Subcutaneous adipose tissue (tissue), 4 donors: ENCODE data around the gene DEPDC5. TPM values are rescaled to one million over a fixed set of nuclear protein-coding genes. Genes with fewer than 3 reads are reported as not detected.

Experiments used
- CTCF ChIP-seq: fragments of 450-650 bp; IDR thresholded peaks from one replicate; pipeline ENCODE4 v1.5.1; 2016; ENCODE audit warnings: low read depth, mild to moderate bottlenecking, control low read depth, antibody characterized with exemption, moderate library complexity
- total RNA-seq, 4 donors: library from RNA; depleted of rRNA; stranded (reverse); fragments of >200 nt; gene quantifications; one replicate each; pipeline ENCODE4 v1.1.0, GENCODE V29; 2016

DEPDC5 gene
- total RNA-seq, 4 donors from 2014 or later: 13.2 to 15.6 (median 15.0) TPM

- no peak for TF ChIP-seq CTCF
Measured at GRCh38 chr22:31825513-31825912, 71.7 kb downstream of the DEPDC5 start.

GRCh38 chr22:31826443-31826842 is 72.6 kb downstream of the DEPDC5 start:
- TF ChIP-seq CTCF: no peak

- TF ChIP-seq CTCF: no peak
Measured at GRCh38 chr22:31828739-31829138, 74.9 kb downstream of the DEPDC5 start.

- no peak for TF ChIP-seq CTCF
Measured at GRCh38 chr22:31829505-31829904, 75.7 kb downstream of the DEPDC5 start.

- no peak for TF ChIP-seq CTCF
Measured at GRCh38 chr22:31830721-31831070, 76.9 kb downstream of the DEPDC5 start.

GRCh38 chr22:31833930-31834329 is 80.1 kb downstream of the DEPDC5 start:
- TF ChIP-seq CTCF: no peak

- no peak for TF ChIP-seq CTCF
Measured at GRCh38 chr22:31836010-31836409, 82.2 kb downstream of the DEPDC5 start.
